Measurements from ENCODE around the gene CACNA2D4. TPM values are rescaled to one million over a fixed set of nuclear protein-coding genes. Genes with fewer than 3 reads are reported as not detected.

The CACNA2D4 gene
- total RNA-seq (ENCODE audit: low replicate concordance), result 0.08 and 0.27 TPM in 2 replicates

GRCh38 chr12:1918081-1918883 is at the start of gene CACNA2D4:
TSS of gene CACNA2D4 (minus strand) at chr12:1918652. CDS start at chr12:1918473, 179 bp downstream.
- H3K4me3 ChIP-seq (ENCODE audit: low read depth, low read length), result no peak within 1 kb of the TSS
- TF ChIP-seq, protein P1, sequence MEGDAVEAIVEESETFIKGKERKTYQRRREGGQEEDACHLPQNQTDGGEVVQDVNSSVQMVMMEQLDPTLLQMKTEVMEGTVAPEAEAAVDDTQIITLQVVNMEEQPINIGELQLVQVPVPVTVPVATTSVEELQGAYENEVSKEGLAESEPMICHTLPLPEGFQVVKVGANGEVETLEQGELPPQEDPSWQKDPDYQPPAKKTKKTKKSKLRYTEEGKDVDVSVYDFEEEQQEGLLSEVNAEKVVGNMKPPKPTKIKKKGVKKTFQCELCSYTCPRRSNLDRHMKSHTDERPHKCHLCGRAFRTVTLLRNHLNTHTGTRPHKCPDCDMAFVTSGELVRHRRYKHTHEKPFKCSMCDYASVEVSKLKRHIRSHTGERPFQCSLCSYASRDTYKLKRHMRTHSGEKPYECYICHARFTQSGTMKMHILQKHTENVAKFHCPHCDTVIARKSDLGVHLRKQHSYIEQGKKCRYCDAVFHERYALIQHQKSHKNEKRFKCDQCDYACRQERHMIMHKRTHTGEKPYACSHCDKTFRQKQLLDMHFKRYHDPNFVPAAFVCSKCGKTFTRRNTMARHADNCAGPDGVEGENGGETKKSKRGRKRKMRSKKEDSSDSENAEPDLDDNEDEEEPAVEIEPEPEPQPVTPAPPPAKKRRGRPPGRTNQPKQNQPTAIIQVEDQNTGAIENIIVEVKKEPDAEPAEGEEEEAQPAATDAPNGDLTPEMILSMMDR (IDR thresholded peaks at IDR 0.05; ENCODE audit: insufficient read depth, low read length), result no peak
- DNase-seq (ENCODE audit: low read depth), result no peak

DNA sequence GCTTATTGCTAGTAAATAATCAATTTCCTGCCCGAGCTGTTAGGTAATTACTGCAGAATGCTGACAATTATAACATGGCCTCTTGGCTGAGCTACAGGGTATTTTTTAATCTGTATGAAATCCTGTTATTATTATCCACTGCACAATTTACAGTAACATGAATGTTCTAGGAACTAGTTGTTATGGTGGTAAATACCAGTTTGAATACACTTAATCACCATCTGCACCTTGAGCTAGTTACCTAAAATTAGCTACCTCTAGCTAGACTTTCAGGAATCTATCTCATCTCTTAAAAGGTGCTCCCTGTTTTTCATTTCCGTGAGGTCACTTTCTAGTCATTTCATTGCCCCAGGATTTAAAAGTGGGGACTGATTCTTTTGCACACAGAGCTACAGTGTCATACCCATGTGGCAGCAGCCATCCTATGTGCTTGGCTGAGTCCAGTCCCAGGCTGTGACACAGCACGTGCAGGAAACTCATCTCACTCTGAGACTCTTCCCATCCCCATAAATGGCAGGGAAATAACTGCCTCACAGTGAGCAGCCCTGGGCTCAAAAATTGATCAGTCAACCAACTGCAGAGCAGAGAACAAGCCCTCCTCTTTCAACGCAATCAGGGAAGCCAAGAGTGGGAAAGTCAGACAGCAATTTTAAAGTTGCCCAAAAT is 48.2 kb upstream of the CACNA2D4 start:
- TF ChIP-seq, protein P1 (IDR thresholded peaks at IDR 0.05; ENCODE audit: insufficient read depth, low read length), result no peak
- no peak overlapping the region for H3K4me3 ChIP-seq (ENCODE audit: low read depth, low read length)
- no peak for DNase-seq (ENCODE audit: low read depth)

GRCh38 chr12:1965916-1966315 is 47.5 kb upstream of the CACNA2D4 start:
- TF ChIP-seq, protein P1 (IDR thresholded peaks at IDR 0.05; ENCODE audit: insufficient read depth, low read length), result no peak
- H3K4me3 ChIP-seq (ENCODE audit: low read depth, low read length), result no peak overlapping the region
- no peak for DNase-seq (ENCODE audit: low read depth)

DNA sequence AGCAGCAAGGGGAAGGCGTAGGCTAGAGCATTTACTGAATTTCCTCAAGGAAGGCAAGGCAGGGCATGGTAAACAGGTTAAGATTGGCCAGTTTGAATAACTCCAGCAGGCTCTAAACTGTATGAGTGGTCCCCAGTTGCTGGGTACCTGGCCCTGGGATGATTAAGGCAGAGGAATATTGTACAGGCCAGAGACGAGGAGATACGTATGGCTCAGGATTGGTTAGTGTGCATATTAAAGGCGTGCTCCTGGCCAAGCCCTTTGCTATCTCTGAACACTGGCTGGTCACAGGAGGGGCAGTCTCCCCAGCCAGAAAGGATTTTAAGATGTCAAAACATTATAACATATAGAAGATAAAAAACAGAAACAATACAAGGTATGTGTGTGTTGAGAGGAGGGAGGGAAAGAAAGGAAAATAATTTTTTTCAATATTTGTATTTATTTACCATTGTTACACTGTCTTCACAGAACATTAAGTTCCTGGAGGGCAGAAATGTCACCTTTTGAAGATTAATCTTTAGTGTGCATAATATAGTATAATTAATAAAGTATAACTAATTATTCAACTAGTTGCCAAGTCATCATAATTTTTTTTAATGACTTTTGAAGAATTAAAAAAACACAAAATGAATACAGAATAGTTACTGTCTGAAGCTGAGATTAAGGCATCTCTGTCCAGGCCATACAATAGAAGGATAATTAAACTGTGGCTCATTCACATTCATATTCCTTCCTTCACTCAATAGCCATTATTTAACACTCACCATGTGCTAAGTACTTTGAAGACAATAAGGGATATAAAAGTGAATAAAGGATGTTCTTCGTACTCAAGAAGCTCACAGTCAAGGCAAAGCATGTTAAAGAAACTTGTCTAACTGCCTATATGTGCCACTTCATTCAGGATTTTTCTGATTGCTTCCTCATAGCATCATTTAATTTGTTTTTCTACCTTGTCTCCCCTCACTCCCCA is 43.9 kb upstream of the CACNA2D4 start:
- TF ChIP-seq, protein P1 (IDR thresholded peaks at IDR 0.05; ENCODE audit: insufficient read depth, low read length), result no peak
- no peak overlapping the region for H3K4me3 ChIP-seq (ENCODE audit: low read depth, low read length)
- DNase-seq (ENCODE audit: low read depth), result no peak

GRCh38 chr12:1956716-1957115 is 38.3 kb upstream of the CACNA2D4 start:
- H3K4me3 ChIP-seq (ENCODE audit: low read depth, low read length), result no peak overlapping the region
- DNase-seq (ENCODE audit: low read depth), result no peak
- TF ChIP-seq, protein P1 (IDR thresholded peaks at IDR 0.05; ENCODE audit: insufficient read depth, low read length), result no peak

DNA sequence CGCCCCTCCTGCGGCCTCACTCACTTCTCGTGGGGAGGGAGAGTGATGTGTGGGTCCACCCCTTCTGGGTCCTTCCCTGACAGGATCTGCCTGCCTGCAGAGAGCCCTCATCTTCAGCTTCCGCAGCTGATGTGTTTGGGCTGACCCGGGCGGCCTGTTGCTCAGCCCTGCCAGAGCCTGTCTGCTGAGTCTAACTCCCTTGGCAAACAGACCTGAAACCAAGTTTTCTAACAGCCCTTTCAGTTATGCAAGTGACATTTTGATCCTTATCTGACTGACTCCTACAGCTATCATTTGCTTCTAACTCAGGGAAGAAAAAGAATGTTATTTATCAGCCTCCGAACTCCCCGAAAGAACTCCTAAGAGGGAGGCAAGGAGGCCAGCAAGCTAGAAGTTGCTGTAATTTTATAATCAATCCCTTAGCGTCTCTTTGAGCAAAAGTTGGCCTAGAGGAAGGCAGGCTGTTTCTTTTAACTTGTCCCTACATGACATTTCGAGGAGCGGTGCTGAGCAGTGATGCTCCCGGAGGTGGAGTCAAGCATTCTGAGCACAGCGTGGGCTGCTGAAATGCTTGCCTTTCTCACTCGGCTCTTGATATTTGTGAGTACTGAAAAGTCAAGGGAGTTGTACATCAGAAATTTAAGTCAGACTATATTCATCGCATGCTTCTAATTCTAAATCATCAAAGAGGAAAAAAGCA is 31.5 kb upstream of the CACNA2D4 start:
- TF ChIP-seq, protein P1 (IDR thresholded peaks at IDR 0.05; ENCODE audit: insufficient read depth, low read length), result no peak
- DNase-seq (ENCODE audit: low read depth), result peak; percentile 51
- H3K4me3 ChIP-seq (ENCODE audit: low read depth, low read length), result no peak overlapping the region
